Activated gamma-delta T cell treated with anti-CD3 and anti-CD28 coated beads, Interleukin-2, amount 50 U/mL, for 16 hours (primary cell): ENCODE measurements around the gene RSPH6A.

Source experiments
- DNase-seq: peaks from one replicate; pipeline ENCODE4 v3.0.0-alpha.2; 2020; ENCODE audit warnings: low read depth

The RSPH6A gene

DNA sequence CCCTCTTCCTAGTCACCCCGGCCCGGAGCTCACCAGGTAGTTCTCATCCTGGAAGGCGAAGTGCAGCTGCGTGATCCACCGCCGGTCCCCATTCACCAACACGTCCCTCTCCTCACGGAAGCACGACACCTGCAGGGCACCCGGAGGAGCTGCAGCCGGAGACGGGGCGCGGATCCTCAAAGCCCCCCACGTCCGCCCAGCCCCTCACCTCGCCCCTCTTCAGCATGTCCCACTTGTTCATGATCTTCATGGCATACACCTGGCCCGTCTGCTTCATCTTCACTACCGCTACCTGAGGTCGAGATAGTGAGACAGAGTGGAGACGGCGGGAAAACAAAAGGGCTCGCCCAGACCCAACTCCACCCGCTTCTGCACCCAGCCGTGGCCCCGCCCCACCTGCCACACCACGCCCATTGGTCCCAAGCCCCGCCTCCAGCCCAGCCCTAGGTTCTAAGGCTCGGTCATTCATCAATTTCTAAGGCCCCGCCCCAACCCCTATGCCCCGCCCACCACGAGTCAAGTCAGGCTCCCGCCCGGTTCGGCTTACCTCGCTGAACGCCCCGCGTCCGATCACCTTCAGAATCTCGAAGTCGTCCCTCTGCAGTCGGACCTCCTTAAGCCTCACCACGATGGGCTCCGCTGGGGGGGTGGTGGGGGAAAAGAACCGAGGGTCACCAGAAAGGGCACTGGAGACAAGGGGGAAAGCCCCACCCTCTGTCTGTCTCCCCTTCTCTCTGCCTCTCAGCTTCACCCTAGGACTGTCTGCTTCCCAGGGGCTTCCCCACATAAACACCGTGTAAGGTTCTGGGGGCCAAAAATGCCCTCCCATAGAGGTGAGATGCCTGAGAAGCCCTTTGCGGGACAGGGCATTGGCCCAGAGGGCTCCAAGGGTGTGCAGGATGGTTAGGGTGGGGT is 35.6 kb downstream of the RSPH6A start:
- peak; percentile 65 for DNase-seq

DNA sequence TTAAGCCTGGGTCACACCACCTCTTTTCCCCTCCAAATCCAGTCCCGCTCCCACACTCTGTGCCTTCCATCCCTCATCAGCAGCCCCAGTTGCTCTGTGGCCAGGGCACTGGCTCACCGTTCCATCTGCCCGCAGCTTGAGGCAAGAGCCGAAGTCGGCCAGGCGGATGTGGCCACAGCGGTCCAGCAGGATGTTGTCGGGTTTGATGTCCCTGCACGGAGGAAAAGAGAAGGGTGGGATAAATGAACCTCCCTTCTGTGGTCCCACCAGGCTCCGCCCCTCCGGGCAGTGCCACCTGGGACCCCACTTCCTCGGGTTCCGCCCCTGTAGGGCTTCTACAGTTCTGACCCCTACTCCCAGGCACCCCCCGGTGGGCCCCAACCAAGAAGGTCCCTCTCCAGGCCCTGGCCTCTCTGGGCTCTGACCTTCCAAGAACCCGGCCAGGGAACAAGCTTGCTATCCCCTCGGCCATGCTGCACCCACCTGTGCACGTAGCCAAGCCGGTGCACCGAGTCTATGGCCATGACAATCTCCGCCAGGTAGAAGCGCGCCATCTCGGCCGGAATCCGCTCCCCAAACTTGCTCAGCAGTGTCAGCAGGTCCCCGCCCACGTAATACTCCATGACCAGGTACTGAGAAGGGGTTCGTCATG is 37.0 kb downstream of the RSPH6A start:
- DNase-seq = no peak

DNA sequence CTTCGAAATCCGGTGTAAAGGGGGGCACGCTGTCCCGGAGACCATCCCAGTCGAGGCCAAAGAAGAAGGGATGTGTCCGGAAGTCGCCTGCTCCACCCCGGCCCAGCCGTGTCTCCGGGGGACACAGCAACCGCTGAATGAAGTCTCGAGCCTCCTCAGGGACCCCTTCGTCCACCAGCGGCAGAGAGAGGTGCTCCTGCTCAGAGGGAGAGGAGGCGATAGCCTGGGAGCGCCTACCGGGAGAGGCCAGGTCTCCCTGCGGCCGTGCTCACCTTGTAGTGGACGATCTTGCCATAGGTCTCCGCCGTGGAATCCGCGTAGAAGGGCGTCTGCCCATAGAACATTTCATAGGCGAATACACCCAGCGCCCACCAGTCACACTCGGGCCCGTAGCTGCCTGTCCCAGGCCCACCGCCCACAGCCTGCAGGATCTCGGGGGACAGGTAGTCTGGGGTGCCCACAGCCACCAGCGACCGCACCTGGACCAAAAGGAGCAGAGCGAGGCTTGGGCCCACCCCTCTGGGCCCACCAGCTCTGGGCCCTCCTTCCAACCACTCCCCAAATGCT is 37.6 kb downstream of the RSPH6A start:
- DNase-seq = no peak

- no peak for DNase-seq
Observed at GRCh38 chr19:45774765-45775164, 40.3 kb downstream of the RSPH6A start.

DNA sequence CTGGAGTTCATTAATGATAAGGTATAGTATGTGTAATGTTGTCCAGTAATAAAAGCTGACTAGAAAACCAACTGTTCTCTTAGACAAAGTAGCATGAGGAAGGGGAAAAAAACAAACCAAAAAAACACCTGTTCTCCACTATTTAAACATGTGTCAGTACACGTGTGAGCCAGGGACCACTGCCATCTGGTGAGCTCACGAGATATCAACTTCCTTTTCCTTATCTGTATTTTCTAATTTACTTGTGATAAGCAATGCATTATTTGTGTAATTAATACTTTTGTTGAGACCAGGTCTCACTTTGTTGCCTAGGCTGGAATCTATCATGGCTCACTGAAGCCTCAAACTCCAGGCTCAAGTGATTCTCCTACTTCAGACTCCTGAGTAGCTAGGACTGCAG is 41.7 kb downstream of the RSPH6A start:
- no peak for DNase-seq

DNA sequence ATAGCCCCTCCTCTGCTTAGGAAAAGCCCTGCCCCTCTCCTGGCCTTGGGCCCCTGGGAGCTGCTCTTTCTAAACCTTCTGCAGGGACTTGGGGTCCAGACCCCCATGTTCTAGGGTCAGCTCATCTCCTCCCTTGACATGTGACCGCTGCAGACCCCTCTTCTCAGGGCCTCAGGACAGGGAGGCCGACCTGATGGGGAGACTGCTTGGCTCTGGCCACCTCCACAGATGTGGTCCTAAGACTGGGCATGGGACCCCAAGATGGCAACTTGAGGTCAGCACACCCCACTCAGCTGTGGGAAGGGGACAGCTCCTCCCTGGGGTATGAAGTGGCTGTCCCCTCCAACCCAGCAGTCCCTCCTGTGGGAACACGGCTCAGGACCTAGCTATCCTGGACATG is 42.2 kb downstream of the RSPH6A start:
- DNase-seq = no peak

GRCh38 chr19:45772130-45772840 is 42.8 kb downstream of the RSPH6A start:
- DNase-seq = no peak

DNA sequence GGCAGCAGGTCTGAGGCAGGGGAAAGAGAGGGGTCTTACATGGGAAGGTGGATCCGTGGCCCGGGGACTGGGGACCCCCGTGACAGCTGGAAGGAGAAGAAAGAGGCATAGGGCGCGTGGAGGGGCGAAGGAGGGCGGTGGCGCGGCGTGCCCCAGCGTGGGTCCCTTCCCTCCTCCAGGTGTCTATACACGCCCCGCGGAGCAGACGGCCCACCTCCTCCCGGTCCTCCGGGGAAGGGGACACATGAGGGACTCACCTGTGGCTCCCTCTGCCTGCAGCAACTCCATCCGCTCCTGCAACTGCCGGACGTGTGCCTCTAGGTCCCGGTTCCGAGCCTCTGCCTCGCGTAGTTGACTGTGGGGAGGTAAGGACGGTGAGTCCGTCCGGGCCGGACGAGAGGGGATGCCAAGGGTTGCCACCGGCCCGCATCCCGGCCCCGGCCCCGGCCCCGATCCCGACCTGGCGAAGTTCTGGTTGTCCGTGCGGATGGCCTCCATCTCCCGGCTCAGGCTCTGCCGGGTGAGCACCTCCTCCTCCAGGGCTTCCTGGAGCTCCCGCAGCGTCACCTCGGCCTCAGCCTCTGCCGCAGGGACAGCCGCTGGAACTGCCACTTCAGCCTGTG is 43.7 kb downstream of the RSPH6A start:
- no peak for DNase-seq

- DNase-seq = peak; percentile 88
Observed at GRCh38 chr19:45770192-45771101, 44.7 kb downstream of the RSPH6A start.

DNA sequence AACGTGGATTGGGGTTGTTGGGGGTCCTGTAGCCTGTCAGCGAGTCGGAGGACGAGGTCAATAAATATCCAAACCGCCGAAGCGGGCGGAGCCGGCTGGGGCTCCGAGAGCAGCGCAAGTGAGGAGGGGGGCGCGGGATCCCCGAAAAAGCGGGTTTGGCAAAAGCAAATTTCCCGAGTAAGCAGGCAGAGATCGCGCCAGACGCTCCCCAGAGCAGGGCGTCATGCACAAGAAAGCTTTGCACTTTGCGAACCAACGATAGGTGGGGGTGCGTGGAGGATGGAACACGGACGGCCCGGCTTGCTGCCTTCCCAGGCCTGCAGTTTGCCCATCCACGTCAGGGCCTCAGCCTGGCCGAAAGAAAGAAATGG is 45.3 kb downstream of the RSPH6A start:
- DNase-seq = no peak

DNA sequence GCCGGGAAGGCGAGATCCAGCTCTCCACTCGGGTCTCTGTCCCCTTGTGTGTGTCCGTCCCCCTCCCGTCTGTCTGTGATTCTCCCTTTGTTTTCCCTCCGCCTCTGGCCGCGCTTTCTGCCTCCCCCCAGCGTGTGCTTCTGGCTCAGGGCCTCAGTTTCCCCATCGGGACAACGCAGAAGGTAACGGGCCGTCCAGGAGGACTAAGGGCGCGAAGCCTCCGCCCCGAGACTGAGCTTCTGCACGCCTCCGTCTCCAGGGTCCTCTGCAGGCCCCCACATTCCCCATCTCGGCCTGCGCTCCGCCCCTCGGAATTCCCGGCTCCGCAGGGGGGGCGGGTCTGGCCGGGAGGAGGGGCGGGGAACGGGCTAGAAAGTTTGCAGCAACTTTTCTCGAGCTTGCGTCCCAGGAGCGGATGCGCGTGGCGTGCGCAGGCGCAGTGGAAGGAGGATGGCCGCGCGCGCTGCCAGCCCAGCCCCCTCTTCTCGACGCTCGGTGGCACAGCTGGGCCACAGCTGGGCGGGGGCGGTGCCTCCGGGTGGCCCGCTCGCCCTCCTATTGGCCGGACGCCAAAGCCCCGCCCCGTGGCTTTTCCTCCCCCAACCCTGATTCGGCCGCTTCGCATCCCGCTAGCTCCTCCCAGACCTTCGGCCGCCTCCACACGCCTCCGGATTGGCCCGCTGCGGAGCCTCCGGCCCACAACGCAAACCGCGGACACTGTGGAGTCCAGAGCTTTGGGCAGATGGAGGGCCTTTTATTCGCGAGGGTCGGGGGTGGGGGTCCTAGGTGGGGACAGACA is 45.9 kb downstream of the RSPH6A start, which contains the start of gene SIX5:
Gene SIX5, minus strand, starts transcription at position 269 of the 799 bp plus-strand sequence. CDS start 408 bp downstream, outside the sequence.
- peak; percentile 87 for DNase-seq

GRCh38 chr19:45768655-45768983 is 46.5 kb downstream of the RSPH6A start:
- DNase-seq = peak; percentile 18

- DNase-seq = no peak
Observed at GRCh38 chr19:45767881-45768654, 47.0 kb downstream of the RSPH6A start.

DNA sequence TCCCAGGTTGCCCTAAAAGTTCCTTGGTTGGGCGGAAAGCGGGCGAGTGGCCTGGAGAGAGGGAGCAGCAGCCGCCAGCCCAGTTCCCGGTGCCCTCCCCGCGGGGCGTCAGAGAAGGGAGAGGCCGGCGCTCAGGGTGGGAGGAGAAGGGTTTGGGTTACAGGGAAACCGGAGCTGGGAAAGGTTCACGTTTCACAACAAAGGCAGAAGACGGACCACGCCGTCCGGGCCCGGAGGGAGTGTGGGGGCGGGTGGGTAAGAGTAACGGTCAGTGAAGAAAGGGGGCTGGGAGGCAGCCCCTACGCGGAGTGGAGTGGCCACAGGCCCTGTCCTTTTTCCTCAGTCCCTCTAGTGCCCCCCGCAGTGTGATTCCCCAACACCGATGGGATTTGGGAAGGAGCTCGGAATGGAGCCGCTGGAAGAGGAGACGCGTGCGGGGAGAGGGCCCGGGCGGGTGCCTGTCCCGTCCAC is 47.7 kb downstream of the RSPH6A start:
- DNase-seq = no peak

GRCh38 chr19:45766869-45767346 is 48.2 kb downstream of the RSPH6A start:
- DNase-seq = no peak

GRCh38 chr19:45766296-45766868 is 48.7 kb downstream of the RSPH6A start:
- DNase-seq = no peak

DNA sequence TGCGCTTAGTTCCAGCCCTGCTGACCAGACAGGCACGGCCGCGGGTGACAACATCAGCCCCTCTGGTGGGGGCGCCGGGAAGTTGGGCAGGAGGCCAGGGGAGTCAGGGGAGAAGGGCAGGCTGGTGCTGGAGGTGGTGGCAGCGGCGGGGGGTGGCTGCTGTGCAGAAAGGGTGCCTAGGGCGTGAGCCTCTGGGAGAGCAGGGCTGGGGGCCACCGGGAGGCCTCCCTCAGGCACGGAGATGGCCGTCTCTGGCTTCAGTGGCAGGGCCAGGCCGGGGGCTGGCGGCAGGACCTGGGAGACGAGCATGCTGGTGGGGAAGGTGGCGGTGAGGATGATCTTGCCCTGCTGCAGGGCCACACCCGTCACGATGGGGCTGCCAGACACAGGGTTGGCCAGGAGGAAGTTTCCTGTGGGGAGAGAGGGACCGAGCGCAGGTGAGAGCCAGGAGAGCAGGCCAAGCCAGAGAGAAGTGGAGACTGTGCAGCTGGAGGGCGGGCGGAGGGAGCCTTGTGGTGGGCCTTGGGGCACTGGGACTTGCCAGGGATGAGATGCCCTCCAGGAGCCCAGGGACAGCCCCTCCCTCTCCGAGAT is 49.3 kb downstream of the RSPH6A start:
- DNase-seq = no peak
